HCT116 (cell line): ENCODE data around the gene PRPSAP1. TPM values are rescaled to one million over a fixed set of nuclear protein-coding genes. Genes with fewer than 3 reads are reported as not detected.
"Not testable (repeated sequence)": the region's sequence is repeated elsewhere in the genome, so short reads cannot be mapped to it uniquely, and the experiment has no call there.

Experiments used
- ATAC-seq: fragments of 200-7000 bp; cut with Tn5 transposase; 2 replicates; pipeline ENCODE4 v1.9.1; 2020; ENCODE audit warnings: mild to moderate bottlenecking, moderate library complexity
- BruUV-seq: library from RNA; stranded (reverse); fragments of 400-500 nt; replicated peaks from 2 replicates; lab custom pipeline; 2021; lab: Mats Ljungman, UMichigan
- CTCF ChIA-PET: fragments of 300-600 bp; sonication (Branson Sonifier 250); formaldehyde crosslinking; loops from one replicate; lab custom pipeline; 2021; ENCODE audit warnings: antibody characterized with exemption; lab: Charles Lee
- POLR2A ChIA-PET: fragments of 300-600, 350-600 bp; sonication (Branson Sonifier 250); formaldehyde crosslinking; loops from one replicate; lab custom pipeline; 2021; ENCODE audit warnings: antibody characterized with exemption; lab: Charles Lee
- RAD21 ChIA-PET, 2 experiments: fragments of 300-600 bp; sonication (Branson Sonifier 250); formaldehyde crosslinking; loops; one replicate each; lab custom pipeline; 2023; ENCODE audit warnings: low total read pairs in 2 of 2; ENCODE audit not compliant: uncharacterized antibody in 2 of 2, unreplicated experiment in 2 of 2, low non-redundant PET in 1 of 2; lab: Charles Lee
- DNase-seq: peaks from one replicate; pipeline ENCODE4 v3.0.0-alpha.2; 2010; ENCODE audit warnings: low read depth, low spot score
- H2AFZ ChIP-seq: fragments of 200-600 bp; shearing (Covaris generic), sonication (generic); 2 replicates; pipeline ENCODE4 v1.6.1; 2017; ENCODE audit warnings: low read depth, mixed run types, mixed read lengths, antibody characterized with exemption, low read length; ENCODE audit not compliant: poor library complexity, severe bottlenecking
- H3K27ac ChIP-seq: 2 replicates; pipeline ENCODE4 v1.5.1; 2012; ENCODE audit warnings: low read depth, low read length
- H3K27me3 ChIP-seq: fragments of 200-600 bp; sonication (generic); 2 replicates; pipeline ENCODE4 v1.6.1; 2016; ENCODE audit warnings: mixed run types, low read length, mixed read lengths; ENCODE audit not compliant: insufficient read depth
- H3K36me3 ChIP-seq, 2 experiments: fragments of 200-500 bp in 1 of 2; fragments of 200-600 bp in 1 of 2; sonication (Bioruptor generic) in 1 of 2; sonication (generic) in 1 of 2; 2 replicates each; pipeline versions ENCODE4 v1.5.1 to v1.6.1; 2014 to 2016; ENCODE audit warnings: low read length in 2 of 2, inconsistent platforms in 1 of 2, mixed read lengths in 1 of 2, mixed run types in 1 of 2; ENCODE audit not compliant: insufficient read depth in 2 of 2, control insufficient read depth in 1 of 2
- H3K4me1 ChIP-seq, 2 experiments: fragments of 200-600 bp in 1 of 2; sonication (generic) in 1 of 2; 2 replicates each; pipeline versions ENCODE4 v1.5.1 to v1.6.1; 2012 to 2017; ENCODE audit warnings: low read length in 2 of 2, inconsistent platforms in 1 of 2, mild to moderate bottlenecking in 1 of 2, mixed read lengths in 1 of 2, mixed run types in 1 of 2, moderate library complexity in 1 of 2; ENCODE audit not compliant: insufficient read depth in 2 of 2, control insufficient read depth in 1 of 2
- H3K4me2 ChIP-seq: fragments of 200-600 bp; sonication (generic); 2 replicates; pipeline ENCODE4 v1.6.1; 2017; ENCODE audit warnings: mixed run types, low read length, mixed read lengths
- H3K4me3 ChIP-seq, 2 experiments: fragments of 200-600 bp in 1 of 2; sonication (generic) in 1 of 2; replicated peaks in 1 of 2; 2 replicates each; pipeline ENCODE4 v1.5.1; 2011 to 2016; ENCODE audit warnings: low read length in 2 of 2, control low read depth in 1 of 2, low read depth in 1 of 2, mild to moderate bottlenecking in 1 of 2, mixed read lengths in 1 of 2, mixed run types in 1 of 2
- H3K79me2 ChIP-seq: fragments of 200-600 bp; sonication (generic); 2 replicates; pipeline ENCODE4 v1.6.1; 2017; ENCODE audit warnings: mild to moderate bottlenecking, mixed run types, low read length, moderate library complexity, mixed read lengths; ENCODE audit not compliant: insufficient read depth
- H3K9ac ChIP-seq: fragments of 200-600 bp; sonication (generic); 2 replicates; pipeline ENCODE4 v1.6.1; 2016; ENCODE audit warnings: low read length, mixed read lengths
- H3K9me2 ChIP-seq: fragments of 200-600 bp; sonication (generic), shearing (Covaris generic); 2 replicates; pipeline ENCODE4 v1.6.1; 2017; ENCODE audit warnings: mixed run types, mild to moderate bottlenecking, moderate library complexity; ENCODE audit not compliant: insufficient read depth
- H3K9me3 ChIP-seq, 2 experiments: fragments of 200-500 bp in 1 of 2; fragments of 200-600 bp in 1 of 2; sonication (Bioruptor generic) in 1 of 2; sonication (generic) in 1 of 2; 2 replicates each; pipeline ENCODE4 v1.6.1; 2014 to 2017; ENCODE audit warnings: low read length in 2 of 2, mixed read lengths in 2 of 2, inconsistent platforms in 1 of 2, low read depth in 1 of 2, mild to moderate bottlenecking in 1 of 2, mixed run types in 1 of 2, moderate library complexity in 1 of 2; ENCODE audit not compliant: control insufficient read depth in 1 of 2, insufficient read depth in 1 of 2
- H4K20me1 ChIP-seq: fragments of 200-600 bp; sonication (generic), shearing (Covaris generic); 2 replicates; pipeline ENCODE4 v1.6.1; 2017; ENCODE audit warnings: mixed run types, mild to moderate bottlenecking, moderate library complexity; ENCODE audit not compliant: insufficient read depth
- EZH2 ChIP-seq: fragments of 200-600 bp; sonication (generic); IDR thresholded peaks from 2 replicates; pipeline ENCODE4 v1.6.1; 2017; ENCODE audit warnings: antibody characterized with exemption, mixed run types
- JUND ChIP-seq: IDR thresholded peaks from 2 replicates; pipeline ENCODE4 v1.6.1; 2012
- SP1 ChIP-seq: IDR thresholded peaks from 2 replicates; pipeline ENCODE4 v1.6.1; 2012; ENCODE audit warnings: low read depth
- ZNF274 ChIP-seq: fragments of 200-500 bp; sonication (Bioruptor generic); IDR thresholded peaks from 2 replicates; pipeline ENCODE4 v1.6.1; 2014; ENCODE audit warnings: mild to moderate bottlenecking, low read depth, low read length, inconsistent platforms
- intact Hi-C: fragments of 100-400 bp; cut with micrococcal nuclease; formaldehyde crosslinking; loops from 2 replicates; pipeline ENCODE4 v1.10.0; 2022
- total RNA-seq: library from RNA; stranded (reverse); gene quantifications from one replicate; pipeline ENCODE4 v1.2.1, GENCODE V29; 2021; ENCODE audit not compliant: unreplicated experiment

The PRPSAP1 gene
- total RNA-seq, 1 experiment from 2014 or later, result 81.4 TPM

DNA sequence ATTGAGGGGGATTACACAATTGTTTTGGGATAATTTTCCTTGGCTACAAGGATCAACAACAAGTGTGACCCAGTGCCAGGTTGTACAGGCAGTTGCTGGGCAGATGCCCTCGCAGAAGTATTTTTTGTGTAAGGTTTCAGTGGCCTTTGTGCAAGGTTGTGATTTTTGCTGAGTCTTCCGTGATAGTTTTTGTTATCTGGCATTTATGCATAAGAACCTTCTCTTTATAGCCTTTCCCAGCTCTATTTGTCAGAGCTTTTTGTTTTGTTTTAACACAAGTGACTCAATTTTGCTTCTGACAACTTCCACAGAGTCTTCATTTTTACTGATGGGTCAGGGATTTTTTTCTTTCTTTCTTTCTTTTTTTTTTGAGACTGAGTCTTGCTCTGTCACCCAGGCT is 6.7 kb upstream of the PRPSAP1 start:
- H3K36me3 ChIP-seq, result no peaks in the 10 kb centered on the region
- no peak overlapping the region for H2AFZ ChIP-seq
- no peak for ATAC-seq
- intact Hi-C loops, result no loop called here
- no peak overlapping the region for H3K4me3 ChIP-seq
- BruUV-seq, result no TSS peak
- TF ChIP-seq JUND, result no peak
- no peak for TF ChIP-seq SP1
- TF ChIP-seq ZNF274, result no peak
- no peak for TF ChIP-seq EZH2
- H3K27ac ChIP-seq, result no peak overlapping the region
- ChIA-PET POLR2A (no interaction called here), CTCF (no interaction called here), RAD21 (no interaction called here)
- no peak overlapping the region for H3K4me2 ChIP-seq
- no peaks in the 10 kb centered on the region for H3K79me2 ChIP-seq
- no peak overlapping the region for H3K9ac ChIP-seq
- H4K20me1 ChIP-seq, result no peaks in the 10 kb centered on the region
- H3K9me2 ChIP-seq, result no peaks in the 10 kb centered on the region
- H3K4me1 ChIP-seq, result peaks cover 4 to 5% of the 10 kb centered on the region in 2 experiments; a peak in 3 of 4 replicates
- no peaks in the 10 kb centered on the region for H3K9me3 ChIP-seq
- H3K27me3 ChIP-seq, result no peaks in the 10 kb centered on the region
- DNase-seq, result no peak

DNA sequence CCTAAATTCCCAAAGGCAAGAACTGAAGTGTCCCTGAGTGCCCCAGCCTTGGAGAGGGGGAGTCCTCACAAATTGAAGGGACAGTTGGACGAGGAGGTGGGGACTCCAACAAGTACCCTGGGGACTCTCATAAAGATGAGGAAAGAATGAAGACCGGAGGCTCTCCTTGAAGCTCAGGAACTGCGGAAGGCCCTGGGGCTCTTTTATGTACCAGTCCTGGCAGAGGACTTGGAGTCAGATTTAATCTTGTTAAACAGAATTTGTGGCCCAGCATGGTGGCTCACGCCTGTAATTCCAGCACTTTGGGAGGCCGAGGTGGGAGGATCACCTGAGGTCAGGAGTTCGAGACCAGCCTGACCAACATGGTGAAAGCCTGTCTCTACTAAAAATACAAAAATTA is 6.1 kb upstream of the PRPSAP1 start:
- H4K20me1 ChIP-seq, DNase-seq, H3K4me3 ChIP-seq, H3K4me1 ChIP-seq, H3K27me3 ChIP-seq, H3K9me3 ChIP-seq, BruUV-seq, H2AFZ ChIP-seq, POLR2A ChIA-PET, ATAC-seq, H3K4me2 ChIP-seq, H3K36me3 ChIP-seq, H3K9ac ChIP-seq, H3K27ac ChIP-seq, CTCF ChIA-PET, H3K9me2 ChIP-seq, RAD21 ChIA-PET, intact Hi-C loops, H3K79me2 ChIP-seq: not testable (repeated sequence)
